H1 (cell line): ENCODE measurements around the gene ADPRHL1.

Experiments
- MAFK ChIP-seq: IDR thresholded peaks from 2 replicates; pipeline ENCODE4 v1.6.1; 2012; ENCODE audit warnings: low read depth, mild to moderate bottlenecking, improper control_type of control experiment, low read length
- MAX ChIP-seq: IDR thresholded peaks from 2 replicates; pipeline ENCODE4 v1.6.1; 2012; ENCODE audit warnings: inconsistent platforms
- SRF ChIP-seq: IDR thresholded peaks from 2 replicates; pipeline ENCODE4 v1.6.1; 2011; ENCODE audit warnings: mild to moderate bottlenecking, low read depth, low read length, moderate library complexity

GRCh38 chr13:113420833-113421600, 32.3 kb downstream of the ADPRHL1 start:
- no peak for TF ChIP-seq MAFK
- no peak for TF ChIP-seq MAX
- TF ChIP-seq SRF = no peak
